Measurements from ENCODE around the gene SPTSSA. TPM values are rescaled to one million over a fixed set of nuclear protein-coding genes. Genes with fewer than 3 reads are reported as not detected.

The SPTSSA gene
- total RNA-seq, 1 experiment from 2014 or later: 14.0 TPM

GRCh38 chr14:34425095-34425851 is 36.8 kb downstream of the SPTSSA start:
- H3K27me3 ChIP-seq (ENCODE audit: low read length): no peaks in the 10 kb centered on the region
- no TSS peak for BruUV-seq (replicated peaks)
- no peak overlapping the region for H3K9ac ChIP-seq (ENCODE audit: low read length)
- H4K20me1 ChIP-seq (ENCODE audit: low read length): no peaks in the 10 kb centered on the region
- H3K27ac ChIP-seq (ENCODE audit: low read length): peak overlapping the region; percentile 1; the same call in 1 of the 2 replicates
- no peaks in the 10 kb centered on the region for H3K36me3 ChIP-seq (ENCODE audit: low read depth, low read length)
- H3F3A ChIP-seq (ENCODE audit: low read length, unreplicated experiment): no peaks in the 10 kb centered on the region
- no peak overlapping the region for H2AFZ ChIP-seq (ENCODE audit: low read length)
- no peak overlapping the region for H3K4me2 ChIP-seq (ENCODE audit: low read length)
- 0 out of 2 replicates have a peak, but pooled peaks cover 5% of the 10 kb centered on the region for H3K9me3 ChIP-seq (ENCODE audit: low read length)
- no peaks in the 10 kb centered on the region for H3K9me2 ChIP-seq (replicated peaks; ENCODE audit: low read length)
- no peak overlapping the region for H3K4me3 ChIP-seq (ENCODE audit: low read length)
- CTCF ChIA-PET: no interaction called here
- DNase-seq (no peak), ATAC-seq (no peak)
- intact Hi-C loops (cut with micrococcal nuclease): no loop called here
- no peaks in the 10 kb centered on the region for H3K79me2 ChIP-seq (ENCODE audit: low read length)
- H3K4me1 ChIP-seq (ENCODE audit: insufficient read depth, low read length): no peaks in the 10 kb centered on the region
- POLR2A ChIA-PET (ENCODE audit: unreplicated experiment): no interaction called here
- TF ChIP-seq EZH2phosphoT487 (IDR thresholded peaks at IDR 0.05; ENCODE audit: borderline replicate concordance, low read length) (no peak), EZH2 (IDR thresholded peaks at IDR 0.05; ENCODE audit: low read length, unreplicated experiment) (no peak), CTCF (conservative IDR thresholded peaks at IDR 0.05; ENCODE audit: low read depth, low read length) (no peak)

GRCh38 chr14:34424488-34424887 is 37.6 kb downstream of the SPTSSA start:
- Histone ChIP-seq H3K27me3 (ENCODE audit: low read length) (no peaks in the 10 kb centered on the region), H3K9ac (ENCODE audit: low read length) (no peak overlapping the region), H3K27ac (ENCODE audit: low read length) (no peak overlapping the region), H2AFZ (ENCODE audit: low read length) (no peak overlapping the region), H3K79me2 (ENCODE audit: low read length) (no peaks in the 10 kb centered on the region), H4K20me1 (ENCODE audit: low read length) (no peaks in the 10 kb centered on the region), H3K36me3 (ENCODE audit: low read depth, low read length) (no peaks in the 10 kb centered on the region), H3K4me3 (ENCODE audit: low read length) (no peak overlapping the region), H3K4me1 (ENCODE audit: insufficient read depth, low read length) (no peaks in the 10 kb centered on the region), H3K9me3 (ENCODE audit: low read length) (0 out of 2 replicates have a peak, but pooled peaks cover 5% of the 10 kb centered on the region), H3K9me2 (replicated peaks; ENCODE audit: low read length) (no peaks in the 10 kb centered on the region), H3K4me2 (ENCODE audit: low read length) (no peak overlapping the region), H3F3A (ENCODE audit: low read length, unreplicated experiment) (no peaks in the 10 kb centered on the region)
- ATAC-seq (no peak), DNase-seq (no peak)
- BruUV-seq (replicated peaks): no TSS peak
- intact Hi-C loops (cut with micrococcal nuclease): no loop called here
- CTCF ChIA-PET: no interaction called here
- POLR2A ChIA-PET (ENCODE audit: unreplicated experiment): no interaction called here
- TF ChIP-seq EZH2 (IDR thresholded peaks at IDR 0.05; ENCODE audit: low read length, unreplicated experiment) (no peak), CTCF (conservative IDR thresholded peaks at IDR 0.05; ENCODE audit: low read depth, low read length) (no peak), EZH2phosphoT487 (IDR thresholded peaks at IDR 0.05; ENCODE audit: borderline replicate concordance, low read length) (no peak)

- intact Hi-C loops (cut with micrococcal nuclease): no loop called here
- CTCF ChIA-PET: no interaction called here
- Histone ChIP-seq H3F3A (ENCODE audit: low read length, unreplicated experiment) (no peaks in the 10 kb centered on the region), H3K36me3 (ENCODE audit: low read depth, low read length) (no peaks in the 10 kb centered on the region), H3K27ac (ENCODE audit: low read length) (no peak overlapping the region), H3K9me2 (replicated peaks; ENCODE audit: low read length) (no peaks in the 10 kb centered on the region), H3K9ac (ENCODE audit: low read length) (no peak overlapping the region), H4K20me1 (ENCODE audit: low read length) (no peaks in the 10 kb centered on the region), H3K79me2 (ENCODE audit: low read length) (no peaks in the 10 kb centered on the region), H3K27me3 (ENCODE audit: low read length) (no peaks in the 10 kb centered on the region), H3K9me3 (ENCODE audit: low read length) (0 out of 2 replicates have a peak, but pooled peaks cover 5% of the 10 kb centered on the region), H2AFZ (ENCODE audit: low read length) (no peak overlapping the region), H3K4me1 (ENCODE audit: insufficient read depth, low read length) (no peaks in the 10 kb centered on the region), H3K4me3 (ENCODE audit: low read length) (no peak overlapping the region), H3K4me2 (ENCODE audit: low read length) (no peak overlapping the region)
- POLR2A ChIA-PET (ENCODE audit: unreplicated experiment): no interaction called here
- TF ChIP-seq EZH2 (IDR thresholded peaks at IDR 0.05; ENCODE audit: low read length, unreplicated experiment): no peak
- TF ChIP-seq EZH2phosphoT487 (IDR thresholded peaks at IDR 0.05; ENCODE audit: borderline replicate concordance, low read length): no peak
- no peak for TF ChIP-seq CTCF (conservative IDR thresholded peaks at IDR 0.05; ENCODE audit: low read depth, low read length)
- BruUV-seq (replicated peaks): no TSS peak
- ATAC-seq (no peak), DNase-seq (no peak)
Observed at GRCh38 chr14:34423445-34423844, 38.6 kb downstream of the SPTSSA start.
